GM18502 (cell line): ENCODE measurements around the gene RTN4RL2.

Source experiments
- ATAC-seq: cut with Tn5 transposase; IDR thresholded peaks from one replicate; pipeline ENCODE4 v1.9.1; 2021; ENCODE audit warnings: mild to moderate bottlenecking; ENCODE audit not compliant: unreplicated experiment, poor library complexity

Gene RTN4RL2

DNA sequence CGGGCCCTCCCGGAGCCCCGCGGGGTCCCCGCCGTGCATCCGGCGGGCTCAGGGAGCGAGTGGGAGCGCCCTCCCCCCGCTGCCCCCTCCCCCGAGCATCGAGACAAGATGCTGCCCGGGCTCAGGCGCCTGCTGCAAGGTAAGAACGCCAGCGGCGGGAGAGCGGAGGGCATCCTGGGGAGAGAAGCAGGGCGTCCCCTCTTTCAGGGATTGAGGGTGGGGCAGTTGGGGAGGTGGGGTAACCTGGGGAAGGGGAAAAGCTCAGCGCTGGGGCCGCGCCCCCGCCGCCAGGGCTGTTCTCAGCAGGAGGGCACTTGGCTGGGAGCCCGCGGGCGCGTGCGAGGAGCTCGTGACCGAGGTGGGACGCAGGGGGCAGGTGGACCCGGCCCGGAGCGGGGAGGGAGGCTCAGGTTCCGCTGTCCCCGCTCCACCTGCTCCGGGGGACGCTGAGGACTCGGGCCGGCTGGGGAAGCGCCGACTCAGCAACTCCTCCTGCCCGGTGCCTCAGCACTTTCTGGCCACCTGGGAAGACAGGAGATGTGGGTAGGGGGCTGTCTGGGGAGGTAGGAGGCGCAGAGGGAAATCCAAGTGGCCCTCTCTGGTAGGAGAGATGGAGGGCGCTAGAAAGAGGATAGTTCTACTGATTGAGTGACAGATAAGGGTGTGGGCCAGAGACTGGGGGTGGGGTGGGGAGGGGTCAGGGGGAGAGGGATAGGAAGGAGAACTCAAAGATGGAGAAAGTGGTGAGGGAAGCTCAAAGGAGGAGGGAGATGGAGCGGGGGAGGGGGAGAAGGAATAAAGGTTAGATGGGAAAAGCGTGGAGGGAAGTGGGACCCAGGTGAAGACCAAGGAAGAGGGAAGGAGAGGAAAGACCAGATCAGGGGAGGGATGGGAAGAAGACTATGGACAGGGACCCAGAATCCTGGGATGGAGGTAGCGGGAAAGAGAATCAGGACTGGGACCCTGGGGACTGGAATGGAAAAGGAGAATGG, 726 bp downstream of the RTN4RL2 start:
- peak; percentile 6 for ATAC-seq

DNA sequence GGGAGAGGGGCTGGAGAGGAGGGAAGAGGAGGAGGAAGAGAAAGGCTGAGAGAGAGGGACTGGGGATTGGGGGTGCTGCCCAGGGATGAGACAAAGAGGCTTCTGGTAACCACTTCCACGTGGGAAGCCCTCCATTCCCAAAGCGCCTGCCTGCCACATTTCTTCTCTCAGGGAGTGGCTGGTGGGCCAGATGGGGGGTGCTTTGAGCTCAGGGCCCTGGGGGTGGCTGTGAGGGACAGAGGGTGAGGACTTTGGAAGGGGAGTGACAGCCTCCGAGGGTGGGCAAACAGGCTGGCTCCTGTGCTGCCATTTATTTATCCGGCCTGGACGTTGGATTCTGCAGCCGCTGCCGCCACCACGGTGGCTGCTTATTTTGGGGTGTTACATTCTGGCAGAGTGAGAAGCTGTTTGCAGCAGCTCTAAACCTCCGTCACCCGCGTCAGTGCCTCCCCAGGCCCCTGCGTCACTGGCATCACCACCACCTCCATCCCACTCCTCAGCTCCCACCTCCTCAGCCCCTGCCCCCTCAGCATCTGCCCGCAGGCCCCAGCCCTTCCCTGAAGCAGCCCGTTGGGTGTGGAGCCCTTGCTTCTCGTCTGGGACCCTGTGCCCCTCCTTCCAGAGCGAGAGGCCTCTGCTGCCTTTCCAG, 1.6 kb downstream of the RTN4RL2 start:
- ATAC-seq, result no peak

DNA sequence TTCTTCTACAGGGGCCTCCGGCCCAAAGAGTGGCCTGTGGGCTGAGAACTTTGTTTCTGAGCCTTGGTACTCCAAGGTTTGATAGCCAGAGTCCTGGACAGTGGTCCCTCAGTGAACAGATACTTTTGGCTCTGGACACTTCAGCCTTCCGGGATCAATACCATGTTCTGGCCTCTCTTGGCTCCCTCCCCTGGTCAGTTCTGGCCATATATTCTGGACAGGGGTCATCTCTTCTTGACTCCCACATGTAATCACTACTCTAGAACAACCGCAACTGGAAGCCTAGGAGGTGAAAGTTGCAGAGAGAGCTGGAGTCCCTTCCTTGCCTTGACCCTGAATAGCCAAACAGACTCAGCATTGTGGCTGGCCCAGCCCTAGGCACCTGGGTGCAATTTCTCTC, 2.3 kb downstream of the RTN4RL2 start:
- no peak for ATAC-seq

DNA sequence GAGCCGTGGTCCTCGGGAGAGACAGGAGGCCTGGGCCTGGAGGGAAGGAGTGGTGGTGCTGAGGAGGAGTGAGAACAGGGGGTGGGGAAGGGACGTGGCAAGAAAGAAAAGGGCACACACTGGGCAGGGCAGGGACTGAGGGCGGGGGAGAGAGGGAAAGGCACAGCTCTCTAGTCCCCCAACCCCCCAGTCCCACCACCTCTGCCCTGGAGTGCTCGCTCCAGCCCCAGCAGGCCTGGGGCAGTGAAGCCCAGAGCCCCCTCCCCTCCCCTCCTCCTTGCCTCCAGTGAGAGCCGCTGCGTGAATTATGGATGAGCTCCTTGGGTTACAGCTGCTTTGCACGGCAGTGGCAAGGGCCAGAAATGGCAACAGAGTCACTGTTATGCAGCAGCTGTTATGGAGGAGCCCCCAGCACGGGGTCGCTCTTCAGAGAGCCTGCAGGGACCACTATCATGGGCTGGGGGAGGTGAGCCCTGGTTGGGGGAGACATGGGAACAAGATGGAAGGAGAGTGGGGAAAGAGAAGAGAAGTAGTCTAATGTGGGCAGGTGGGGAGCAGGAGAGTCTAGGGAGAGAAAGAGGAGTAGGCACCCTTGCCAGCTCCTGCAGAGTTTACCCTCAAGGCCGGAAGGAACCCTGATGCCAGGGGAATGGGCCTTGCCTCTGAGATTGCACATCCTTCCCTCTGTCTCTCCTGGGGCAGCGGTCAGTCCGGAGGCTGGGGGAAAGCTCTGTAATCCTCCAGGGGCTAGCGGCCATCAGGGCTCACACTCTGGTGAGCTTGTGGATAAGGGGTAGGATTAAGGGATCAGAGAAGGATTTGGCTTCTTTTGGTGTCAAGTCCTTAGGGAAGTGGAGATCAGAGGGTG, 3.6 kb downstream of the RTN4RL2 start:
- no peak for ATAC-seq

DNA sequence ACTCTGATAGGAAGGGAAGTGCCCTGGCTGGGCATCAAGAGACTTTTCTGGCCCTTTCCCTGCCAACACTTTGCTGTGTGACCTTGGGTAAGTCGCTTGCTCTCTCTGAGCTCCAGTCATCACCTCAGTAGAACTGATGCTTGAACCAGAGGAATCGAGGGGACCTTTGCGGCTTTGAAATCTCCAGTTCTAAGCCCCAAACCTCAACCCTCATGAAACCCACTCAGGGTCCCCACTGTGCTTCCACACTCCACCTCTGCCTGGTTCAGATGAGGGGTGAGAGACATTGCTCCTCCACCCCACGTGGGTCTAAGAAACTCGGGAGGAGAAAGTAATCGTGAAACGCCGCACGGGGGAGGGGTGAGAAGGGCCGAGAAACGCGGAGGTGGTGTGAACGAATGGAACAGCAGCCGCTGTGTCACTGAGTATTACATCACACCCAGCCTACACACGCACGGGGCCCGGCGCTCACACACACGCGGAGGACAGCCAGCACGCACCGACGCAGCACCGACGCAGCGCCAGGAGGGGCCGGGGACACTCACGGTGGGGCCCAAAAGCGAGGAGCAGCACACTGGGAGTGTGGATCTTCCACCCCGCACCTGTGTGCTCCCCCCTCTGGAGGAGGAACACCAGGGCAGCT, 4.3 kb downstream of the RTN4RL2 start:
- ATAC-seq, result no peak

DNA sequence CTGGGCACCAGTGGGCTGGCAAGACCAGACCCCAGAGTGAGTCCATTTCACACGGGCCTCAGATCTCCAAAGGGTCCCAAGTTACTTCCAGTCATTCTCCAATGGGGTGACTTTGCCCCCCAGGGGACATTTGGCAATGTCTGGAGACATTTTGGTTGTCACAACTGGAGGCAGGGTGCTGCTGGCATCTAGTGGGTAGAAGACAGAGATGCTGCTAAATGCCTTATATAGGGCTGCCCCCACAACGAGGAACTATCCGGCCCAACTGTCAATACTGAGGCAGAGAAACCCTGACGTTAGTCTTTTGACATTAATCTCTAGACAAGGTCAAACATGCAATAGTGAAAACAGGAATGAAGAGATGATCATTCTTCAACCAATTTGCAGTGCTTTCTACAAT, 6.4 kb downstream of the RTN4RL2 start:
- ATAC-seq, result no peak

DNA sequence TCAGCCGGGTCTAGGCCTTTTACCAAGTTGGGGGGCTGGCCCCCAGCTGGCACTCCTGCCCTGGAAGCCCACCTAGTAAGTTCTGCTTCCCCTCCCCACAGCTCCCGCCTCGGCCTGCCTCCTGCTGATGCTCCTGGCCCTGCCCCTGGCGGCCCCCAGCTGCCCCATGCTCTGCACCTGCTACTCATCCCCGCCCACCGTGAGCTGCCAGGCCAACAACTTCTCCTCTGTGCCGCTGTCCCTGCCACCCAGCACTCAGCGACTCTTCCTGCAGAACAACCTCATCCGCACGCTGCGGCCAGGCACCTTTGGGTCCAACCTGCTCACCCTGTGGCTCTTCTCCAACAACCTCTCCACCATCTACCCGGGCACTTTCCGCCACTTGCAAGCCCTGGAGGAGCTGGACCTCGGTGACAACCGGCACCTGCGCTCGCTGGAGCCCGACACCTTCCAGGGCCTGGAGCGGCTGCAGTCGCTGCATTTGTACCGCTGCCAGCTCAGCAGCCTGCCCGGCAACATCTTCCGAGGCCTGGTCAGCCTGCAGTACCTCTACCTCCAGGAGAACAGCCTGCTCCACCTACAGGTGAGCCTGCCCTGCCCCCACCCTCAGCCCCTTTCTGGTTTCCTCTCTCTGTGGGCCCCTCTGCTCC, 7.3 kb downstream of the RTN4RL2 start:
- no peak for ATAC-seq

DNA sequence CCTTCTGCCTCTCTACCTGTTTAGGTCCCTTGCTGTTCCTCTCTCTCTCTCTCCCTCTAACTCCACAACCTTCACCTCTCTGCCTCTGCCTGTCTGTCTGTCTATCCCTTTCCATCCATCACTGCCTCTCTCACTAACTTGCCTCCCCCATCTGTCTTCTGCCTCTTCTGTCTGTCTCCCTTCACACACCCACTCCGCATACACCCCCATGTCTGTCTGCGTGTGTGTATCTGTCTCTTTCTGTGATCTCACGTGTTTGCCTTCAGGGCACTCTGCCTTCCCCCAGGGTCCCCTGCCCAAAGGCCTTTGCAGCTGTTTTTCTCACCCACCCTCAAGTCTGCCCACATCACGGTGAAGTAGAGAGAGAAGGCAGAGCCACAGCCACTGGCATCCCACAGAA, 7.9 kb downstream of the RTN4RL2 start:
- ATAC-seq, result no peak

DNA sequence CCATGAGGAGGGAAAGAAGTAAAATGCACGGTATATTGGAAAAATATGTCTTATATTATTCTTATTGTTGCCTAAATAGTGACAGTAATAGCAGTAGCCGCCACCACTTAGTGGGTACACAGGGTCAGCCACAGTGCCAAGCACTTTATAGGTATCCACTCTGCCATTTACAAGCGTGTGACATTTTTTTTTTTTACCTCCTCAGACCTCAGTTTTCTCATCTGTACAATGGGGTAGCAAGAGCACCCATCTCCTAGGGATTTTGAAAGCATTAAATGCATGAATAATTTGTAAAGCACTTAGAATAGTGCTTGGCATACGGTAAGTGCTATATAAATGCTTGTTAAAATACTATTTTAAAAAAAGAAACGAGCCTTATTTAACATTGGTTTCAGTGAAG, 8.9 kb downstream of the RTN4RL2 start:
- no peak for ATAC-seq

DNA sequence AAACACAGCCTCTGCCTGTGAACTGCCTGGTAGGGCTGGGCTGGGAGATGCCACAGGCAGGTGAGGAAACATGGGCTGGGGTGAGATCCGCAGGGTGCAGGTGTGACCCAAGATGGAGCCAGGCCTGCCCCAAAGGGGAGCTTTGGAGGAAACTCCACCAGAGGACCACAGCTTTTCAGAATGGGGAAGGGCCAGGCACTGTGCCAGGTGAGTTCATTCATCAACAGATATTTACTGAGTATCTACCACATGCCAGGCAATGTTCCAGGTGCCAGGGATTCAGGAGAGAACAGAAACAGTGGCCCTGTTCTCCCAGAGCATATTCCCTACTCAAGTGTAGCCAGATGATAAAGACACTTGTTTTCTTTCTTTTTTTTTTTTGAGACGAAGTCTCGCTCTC, 11.2 kb downstream of the RTN4RL2 start:
- no peak for ATAC-seq

DNA sequence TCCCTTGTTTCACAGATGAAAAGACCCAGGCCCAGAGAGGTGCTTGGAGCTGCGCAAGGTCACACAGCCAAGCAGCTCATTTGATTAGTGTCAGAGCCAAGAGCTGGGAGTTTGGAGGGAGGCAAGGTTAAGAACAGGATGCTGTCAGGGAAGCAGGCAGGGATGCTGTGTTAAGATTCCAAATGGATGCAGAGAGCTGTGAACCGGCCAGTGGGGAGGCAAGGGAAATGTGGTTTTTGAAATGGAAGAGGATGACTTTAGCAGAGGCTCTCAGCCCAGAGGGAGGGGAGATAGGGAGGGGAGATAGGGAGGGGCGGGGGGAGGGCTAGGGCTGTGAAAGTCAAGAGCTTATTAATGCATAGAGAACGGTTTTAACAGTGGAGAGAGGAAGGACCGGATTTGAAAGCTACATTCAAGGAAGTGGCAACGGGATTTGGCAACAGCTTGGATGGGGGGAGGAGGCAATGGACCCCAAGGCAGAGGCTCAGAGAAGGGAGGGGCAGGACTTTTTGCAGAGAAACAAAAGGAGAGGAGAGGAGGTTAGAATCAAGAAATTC, 13.0 kb downstream of the RTN4RL2 start:
- ATAC-seq, result no peak

DNA sequence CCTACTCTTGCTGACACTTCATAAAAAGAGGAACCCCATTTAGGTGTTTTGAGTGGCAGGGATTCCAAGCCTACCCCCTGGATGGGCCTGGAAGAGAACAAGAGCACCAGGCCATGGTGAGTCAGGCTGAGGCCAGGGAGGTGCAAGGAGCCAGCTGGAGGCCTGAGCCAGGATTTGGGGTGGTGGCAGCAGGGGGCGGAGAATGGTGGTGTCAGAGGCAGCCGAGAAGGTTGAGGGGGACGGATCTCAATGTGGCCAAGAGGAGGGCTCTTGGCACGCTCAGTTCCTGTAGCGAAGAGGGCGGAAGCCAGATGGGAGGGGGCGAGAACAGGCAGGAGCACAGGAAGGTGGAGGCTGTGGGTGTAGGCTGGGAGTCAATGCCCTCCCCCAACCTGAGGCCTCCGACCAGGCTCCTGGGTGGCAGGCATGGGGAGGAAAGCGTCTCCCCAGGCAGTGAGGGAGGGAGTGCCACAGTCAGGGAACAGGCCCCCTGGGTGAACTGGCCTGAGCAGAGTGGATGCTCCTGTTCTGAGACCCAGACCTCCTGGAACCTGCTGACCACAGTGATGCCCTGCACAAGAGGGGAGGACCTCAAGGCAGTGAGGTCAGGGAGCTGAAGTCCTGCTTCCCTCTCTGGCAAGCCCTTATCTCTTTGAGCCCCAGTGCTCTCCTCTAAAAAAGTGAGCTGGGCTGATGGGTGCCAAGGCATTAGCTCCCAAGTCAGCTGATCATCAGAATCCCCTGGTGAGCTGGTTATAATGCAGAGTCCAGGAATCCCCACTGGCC, 13.9 kb downstream of the RTN4RL2 start:
- ATAC-seq, result peak; percentile 67

DNA sequence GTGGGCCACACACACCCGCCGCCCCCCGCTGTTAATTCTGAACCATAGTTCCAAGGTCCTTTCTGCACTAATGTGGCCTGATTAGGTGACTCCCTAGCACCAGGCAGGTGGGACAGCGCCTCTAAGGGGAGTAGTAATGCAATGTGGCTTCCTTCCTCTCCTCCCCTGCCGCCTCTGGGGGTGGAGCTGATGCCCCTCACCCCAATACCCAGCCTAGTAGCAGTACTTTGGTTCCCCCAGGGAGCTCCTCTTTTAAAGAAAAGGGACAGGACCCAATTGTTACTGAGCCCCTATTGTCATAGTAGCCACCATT, 14.4 kb downstream of the RTN4RL2 start:
- no peak for ATAC-seq

DNA sequence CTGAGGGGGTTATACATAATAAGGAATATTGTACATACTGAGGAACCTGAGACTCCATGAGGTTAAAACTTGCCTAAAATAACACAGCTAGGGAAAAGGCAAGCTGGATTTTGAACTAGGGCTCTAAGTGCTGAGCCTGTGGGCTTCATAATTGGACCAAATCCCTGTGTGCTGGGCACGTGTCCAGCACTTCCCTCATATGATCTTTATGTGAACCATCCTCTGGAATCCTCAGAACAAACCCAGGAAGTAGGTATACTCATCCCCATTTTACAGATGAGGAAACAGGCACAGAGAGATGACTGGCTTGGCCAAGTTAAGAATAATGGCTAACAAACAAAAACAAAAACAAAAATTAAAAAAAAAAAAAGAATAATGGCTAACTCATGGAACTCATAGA, 14.9 kb downstream of the RTN4RL2 start:
- ATAC-seq, result no peak

DNA sequence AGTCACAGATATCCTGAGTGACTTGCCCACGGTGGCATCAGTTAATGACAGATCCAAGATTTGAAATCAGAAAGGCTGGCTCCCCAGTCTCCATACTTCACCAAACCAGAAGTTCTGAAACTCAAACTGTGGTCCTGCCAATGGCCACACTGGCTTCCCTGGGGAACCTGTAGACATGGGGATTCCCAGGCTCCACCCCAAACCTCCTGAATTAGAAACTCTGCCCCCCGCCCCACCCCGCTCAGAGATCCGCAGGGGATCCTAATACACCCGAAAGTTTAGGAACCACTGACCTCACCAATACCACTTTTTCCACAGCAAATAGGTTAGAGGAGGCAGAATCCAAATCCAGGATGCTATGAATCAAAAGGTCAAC, 15.3 kb downstream of the RTN4RL2 start:
- ATAC-seq, result peak; percentile 33

DNA sequence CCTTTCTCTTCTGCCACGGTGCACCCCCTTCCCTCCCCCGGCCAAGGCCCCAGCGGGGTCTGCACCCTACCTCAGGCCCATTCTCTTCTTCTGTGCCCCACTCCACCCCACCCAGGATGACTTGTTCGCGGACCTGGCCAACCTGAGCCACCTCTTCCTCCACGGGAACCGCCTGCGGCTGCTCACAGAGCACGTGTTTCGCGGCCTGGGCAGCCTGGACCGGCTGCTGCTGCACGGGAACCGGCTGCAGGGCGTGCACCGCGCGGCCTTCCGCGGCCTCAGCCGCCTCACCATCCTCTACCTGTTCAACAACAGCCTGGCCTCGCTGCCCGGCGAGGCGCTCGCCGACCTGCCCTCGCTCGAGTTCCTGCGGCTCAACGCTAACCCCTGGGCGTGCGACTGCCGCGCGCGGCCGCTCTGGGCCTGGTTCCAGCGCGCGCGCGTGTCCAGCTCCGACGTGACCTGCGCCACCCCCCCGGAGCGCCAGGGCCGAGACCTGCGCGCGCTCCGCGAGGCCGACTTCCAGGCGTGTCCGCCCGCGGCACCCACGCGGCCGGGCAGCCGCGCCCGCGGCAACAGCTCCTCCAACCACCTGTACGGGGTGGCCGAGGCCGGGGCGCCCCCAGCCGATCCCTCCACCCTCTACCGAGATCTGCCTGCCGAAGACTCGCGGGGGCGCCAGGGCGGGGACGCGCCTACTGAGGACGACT, 15.9 kb downstream of the RTN4RL2 start:
- peak; percentile 28 for ATAC-seq

DNA sequence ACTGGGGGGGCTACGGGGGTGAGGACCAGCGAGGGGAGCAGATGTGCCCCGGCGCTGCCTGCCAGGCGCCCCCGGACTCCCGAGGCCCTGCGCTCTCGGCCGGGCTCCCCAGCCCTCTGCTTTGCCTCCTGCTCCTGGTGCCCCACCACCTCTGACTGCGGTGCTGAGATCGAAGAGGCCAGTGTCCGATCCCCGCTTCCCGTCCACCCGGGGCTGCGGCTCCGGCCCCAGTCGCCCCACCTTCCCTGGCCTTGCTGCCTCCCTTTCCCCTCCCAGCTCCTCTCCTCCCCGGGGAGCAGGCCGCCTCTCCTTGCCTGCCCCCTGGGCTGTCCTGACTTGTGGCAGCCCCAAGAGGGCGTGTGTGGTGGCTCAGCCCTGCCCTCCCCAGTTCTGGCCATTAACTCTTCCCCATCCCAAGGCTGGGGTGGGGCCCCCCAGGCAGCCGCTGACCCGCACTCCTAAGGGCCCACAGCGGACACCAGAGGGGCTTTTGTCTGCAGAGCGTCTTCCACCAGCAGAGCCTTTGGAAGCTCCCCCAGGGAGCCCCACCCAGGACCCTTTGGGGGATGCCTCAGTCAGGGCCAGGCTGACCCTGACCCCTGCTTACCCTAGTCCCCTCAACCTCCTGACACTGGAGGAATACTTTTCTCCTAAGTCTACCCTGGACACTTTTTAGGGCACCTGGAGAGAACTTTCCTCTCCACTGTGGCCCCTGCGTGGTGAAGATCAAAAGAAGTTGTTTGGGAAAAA, 16.6 kb downstream of the RTN4RL2 start:
- ATAC-seq, result peak; percentile 44
